Fibroblast of pulmonary artery (primary cell): Measurements from ENCODE around the gene BCAT1.
A peak's percentile ranks its signal among the peaks of the same experiment; 100 is the strongest.

Source experiments
- DNase-seq: peaks from one replicate; pipeline ENCODE4 v3.0.0-alpha.2; 2010; ENCODE audit warnings: low read depth
- H3K4me3 ChIP-seq: replicated peaks from 2 replicates; pipeline ENCODE4 v1.5.1; 2011; ENCODE audit warnings: low read depth, mild to moderate bottlenecking, control low read depth, low read length, moderate library complexity
- CTCF ChIP-seq: IDR thresholded peaks from 2 replicates; pipeline ENCODE4 v1.5.1; 2011; ENCODE audit warnings: mild to moderate bottlenecking, control low read depth, low read length, inconsistent platforms; ENCODE audit errors: missing control alignments

The BCAT1 gene

GRCh38 chr12:24991209-24992049, 42.5 kb upstream of the BCAT1 start:
- peak; percentile 75 for DNase-seq
- no peak overlapping the region for H3K4me3 ChIP-seq

GRCh38 chr12:24989216-24989615, 40.3 kb upstream of the BCAT1 start:
- no peak for TF ChIP-seq CTCF
- no peak for DNase-seq
- H3K4me3 ChIP-seq = no peak overlapping the region

More at GRCh38 chr12:24991209-24992049, 42.5 kb upstream of the BCAT1 start:
- peak; percentile 51 for TF ChIP-seq CTCF

GRCh38 chr12:24982250-24982649, 33.3 kb upstream of the BCAT1 start:
- no peak for TF ChIP-seq CTCF
- DNase-seq = no peak
- H3K4me3 ChIP-seq = no peak overlapping the region

- TF ChIP-seq CTCF = no peak
- H3K4me3 ChIP-seq = no peak overlapping the region
- DNase-seq = no peak
Observed at GRCh38 chr12:24979976-24980730, 31.3 kb upstream of the BCAT1 start.

- TF ChIP-seq CTCF = no peak
- H3K4me3 ChIP-seq = no peak overlapping the region
- no peak for DNase-seq
Observed at GRCh38 chr12:24979329-24979728, 30.4 kb upstream of the BCAT1 start.

- no peak overlapping the region for H3K4me3 ChIP-seq
- no peak for TF ChIP-seq CTCF
Observed at GRCh38 chr12:24977711-24978110, 28.8 kb upstream of the BCAT1 start.

More at GRCh38 chr12:24977711-24978110, 28.8 kb upstream of the BCAT1 start:
- DNase-seq = no peak
